ENCODE data around the gene SPTAN1.

DNA sequence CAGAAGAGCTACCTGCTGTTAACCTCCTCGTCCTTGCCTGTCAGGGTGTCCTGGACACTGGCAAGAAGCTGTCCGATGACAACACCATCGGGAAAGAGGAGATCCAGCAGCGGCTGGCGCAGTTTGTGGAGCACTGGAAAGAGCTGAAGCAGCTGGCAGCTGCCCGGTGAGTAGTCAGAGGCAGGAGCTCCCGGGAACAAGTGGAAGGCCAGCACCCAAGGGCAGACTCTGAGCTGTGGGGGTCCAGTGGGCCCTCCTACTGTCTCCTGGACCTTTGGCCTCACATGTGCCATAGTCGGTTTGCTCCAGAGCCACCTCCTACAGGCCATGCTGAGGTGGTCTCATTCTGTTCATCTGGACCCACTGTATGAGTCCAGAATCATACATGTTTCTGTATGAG lies 65.6 kb downstream of the SPTAN1 start:
- TF ChIP-seq CTCF (IDR thresholded peaks at IDR 0.05; ENCODE audit: extremely low read depth in 1 of 2, insufficient read depth in 1 of 2, low read depth in 1 of 2, low read length in 2 of 2) = no peak
- no peak for TF ChIP-seq JUN (IDR thresholded peaks at IDR 0.05; ENCODE audit: borderline replicate concordance, insufficient read depth, insufficient read length, low read depth)
- TF ChIP-seq EZH2 (IDR thresholded peaks at IDR 0.05; ENCODE audit: borderline replicate concordance, low read depth, low read length, severe bottlenecking) = no peak
- no peak for TF ChIP-seq POLR2AphosphoS5 (IDR thresholded peaks at IDR 0.05; ENCODE audit: insufficient read depth, low read depth, low read length)
- TF ChIP-seq POLR2A (IDR thresholded peaks at IDR 0.05; ENCODE audit: low read depth, low read length) = no peak

Data from endothelial cell of umbilical vein (primary cell).